Measurements from ENCODE around the gene FAM24B. TPM values are rescaled to one million over a fixed set of nuclear protein-coding genes. Genes with fewer than 3 reads are reported as not detected.

Gene FAM24B
- polyA plus RNA-seq, 1 of the 3 experiments (the other 2 are of a cell fraction) = 8.8 TPM

- no peak for TF ChIP-seq YY1 (IDR thresholded peaks at IDR 0.05; ENCODE audit: low read depth)
- no peak for TF ChIP-seq REST (IDR thresholded peaks at IDR 0.05; ENCODE audit: low read depth, low read length)
- no peak for TF ChIP-seq SMC3 (IDR thresholded peaks at IDR 0.05; ENCODE audit: low read depth, low read length)
- no peak for TF ChIP-seq TAF1 (IDR thresholded peaks at IDR 0.05; ENCODE audit: borderline replicate concordance, low read depth, low read length)
- Histone ChIP-seq H3F3A (replicated peaks; ENCODE audit: insufficient read depth) (no peaks in the 10 kb centered on the region), H3K27ac (ENCODE audit: low read depth in 2 of 2, low read length in 1 of 2) (no peak overlapping the region), H3K9me3 (no peaks in the 10 kb centered on the region), H3K36me3 (replicated peaks in 1 of 2; ENCODE audit: control insufficient read depth in 1 of 2, insufficient read depth in 2 of 2, low read length in 1 of 2) (no peaks in the 10 kb centered on the region), H3K4me2 (no peak overlapping the region), H3K79me2 (ENCODE audit: insufficient read depth) (no peaks in the 10 kb centered on the region), H3K4me1 (ENCODE audit: control insufficient read depth in 1 of 2, insufficient read depth in 2 of 2, low read depth in 1 of 2, low read length in 1 of 2) (no peaks in the 10 kb centered on the region), H3K9ac (no peak overlapping the region), H3K9me2 (no peaks in the 10 kb centered on the region), H3K27me3 (ENCODE audit: insufficient read depth) (no peaks in the 10 kb centered on the region), H2AFZ (ENCODE audit: low read depth) (no peak overlapping the region), H3K4me3 (ENCODE audit: low read depth in 2 of 2, low read length in 1 of 2) (no peak overlapping the region), H4K20me1 (ENCODE audit: insufficient read depth) (no peaks in the 10 kb centered on the region)
- ChIA-PET CTCF (no interaction called here), POLR2A (no interaction called here)
- WGBS (ENCODE audit: low lambda C conversion rate) = 47% methylated on average over 2 of the region's 2 CpGs
- no peak for DNase-seq
Measured at GRCh38 chr10:122814493-122814892, 64.9 kb downstream of the FAM24B start.

DNA sequence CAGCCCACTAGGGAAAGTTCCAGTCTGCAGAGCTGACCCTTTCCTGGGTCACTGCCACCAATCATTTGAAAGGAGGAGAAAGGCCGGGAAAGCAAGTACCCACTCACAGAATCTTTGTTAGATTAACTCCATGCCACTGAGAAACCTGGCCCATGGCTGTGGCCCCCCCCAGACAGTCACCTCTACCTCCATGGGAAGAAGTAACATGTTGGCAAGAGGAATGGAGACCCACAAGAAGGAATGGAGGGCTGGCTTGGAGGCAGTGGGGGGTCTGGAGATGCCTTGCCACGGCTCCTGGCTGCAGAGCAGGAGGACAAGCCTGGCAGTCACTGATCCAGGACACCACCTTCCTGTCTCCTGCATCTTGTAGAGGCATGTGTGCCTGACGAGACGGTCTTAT is 66.6 kb downstream of the FAM24B start:
- H3K9me3 ChIP-seq = no peaks in the 10 kb centered on the region
- H3K36me3 ChIP-seq (replicated peaks in 1 of 2; ENCODE audit: control insufficient read depth in 1 of 2, insufficient read depth in 2 of 2, low read length in 1 of 2) = no peaks in the 10 kb centered on the region
- H3K4me1 ChIP-seq (ENCODE audit: control insufficient read depth in 1 of 2, insufficient read depth in 2 of 2, low read depth in 1 of 2, low read length in 1 of 2) = no peaks in the 10 kb centered on the region
- H4K20me1 ChIP-seq (ENCODE audit: insufficient read depth) = no peaks in the 10 kb centered on the region
- no peak for DNase-seq
- no peak overlapping the region for H3K4me2 ChIP-seq
- H3F3A ChIP-seq (replicated peaks; ENCODE audit: insufficient read depth) = no peaks in the 10 kb centered on the region
- ChIA-PET POLR2A (no interaction called here), CTCF (no interaction called here)
- H3K27me3 ChIP-seq (ENCODE audit: insufficient read depth) = no peaks in the 10 kb centered on the region
- WGBS (ENCODE audit: low lambda C conversion rate) = 15% methylated on average over 3 of the region's 4 CpGs
- no peak for TF ChIP-seq CHD2 (IDR thresholded peaks at IDR 0.05; ENCODE audit: low read length, partially characterized antibody)
- TF ChIP-seq NRF1 (IDR thresholded peaks at IDR 0.05; ENCODE audit: low read depth, low read length) = no peak
- no peak for TF ChIP-seq YY1 (IDR thresholded peaks at IDR 0.05; ENCODE audit: low read depth)
- no peak for TF ChIP-seq POLR2AphosphoS5 (IDR thresholded peaks at IDR 0.05; ENCODE audit: low read depth, low read length)
- no peak for TF ChIP-seq TCF12 (IDR thresholded peaks at IDR 0.05)
- no peak for TF ChIP-seq RAD21 (IDR thresholded peaks at IDR 0.05; ENCODE audit: low read length)
- no peak for TF ChIP-seq ZBTB33 (IDR thresholded peaks at IDR 0.05; ENCODE audit: borderline replicate concordance, low read depth)
- no peaks in the 10 kb centered on the region for H3K79me2 ChIP-seq (ENCODE audit: insufficient read depth)
- no peak overlapping the region for H3K27ac ChIP-seq (ENCODE audit: low read depth in 2 of 2, low read length in 1 of 2)
- H3K4me3 ChIP-seq (ENCODE audit: low read depth in 2 of 2, low read length in 1 of 2) = no peak overlapping the region
- no peak overlapping the region for H3K9ac ChIP-seq
- H2AFZ ChIP-seq (ENCODE audit: low read depth) = no peak overlapping the region
- H3K9me2 ChIP-seq = no peaks in the 10 kb centered on the region
